OCI-LY7 (cell line): ENCODE data around the gene FAM13A.

Experiments
- EZH2phosphoT487 ChIP-seq: fragments of 200-600 bp; sonication (generic); IDR thresholded peaks from 2 replicates; pipeline ENCODE4 v1.6.1; 2018; ENCODE audit warnings: low read depth, borderline replicate concordance, mild to moderate bottlenecking, mixed run types, antibody characterized with exemption, low read length, moderate library complexity, mixed read lengths
- TF ChIP-seq, protein P1 (sequence below): fragments of 200-600 bp; sonication (generic); conservative IDR thresholded peaks from 2 replicates; pipeline ENCODE4 v1.5.1; 2014; ENCODE audit warnings: mild to moderate bottlenecking, antibody characterized with exemption, low read length, moderate library complexity, mixed read lengths

DNA sequence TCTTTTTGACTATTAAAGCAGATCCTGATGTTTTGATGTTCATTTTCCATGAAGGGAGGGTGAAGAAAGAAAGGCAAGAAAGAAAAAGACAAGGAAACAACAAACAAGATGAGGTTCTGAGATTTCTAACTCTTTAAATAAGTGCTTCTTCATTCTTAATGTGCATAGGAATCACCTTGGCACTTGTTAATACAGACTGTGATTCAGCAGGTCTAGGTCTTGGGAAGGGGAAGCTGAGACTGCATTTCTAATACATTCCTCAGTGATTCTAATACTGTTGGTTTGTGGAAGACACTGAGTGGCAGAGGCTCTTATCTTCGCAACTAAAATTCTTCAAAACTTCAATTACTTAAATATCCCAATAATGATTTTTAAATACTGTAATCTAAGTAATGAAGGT is 264.2 kb downstream of the FAM13A start:
- TF ChIP-seq, protein P1, sequence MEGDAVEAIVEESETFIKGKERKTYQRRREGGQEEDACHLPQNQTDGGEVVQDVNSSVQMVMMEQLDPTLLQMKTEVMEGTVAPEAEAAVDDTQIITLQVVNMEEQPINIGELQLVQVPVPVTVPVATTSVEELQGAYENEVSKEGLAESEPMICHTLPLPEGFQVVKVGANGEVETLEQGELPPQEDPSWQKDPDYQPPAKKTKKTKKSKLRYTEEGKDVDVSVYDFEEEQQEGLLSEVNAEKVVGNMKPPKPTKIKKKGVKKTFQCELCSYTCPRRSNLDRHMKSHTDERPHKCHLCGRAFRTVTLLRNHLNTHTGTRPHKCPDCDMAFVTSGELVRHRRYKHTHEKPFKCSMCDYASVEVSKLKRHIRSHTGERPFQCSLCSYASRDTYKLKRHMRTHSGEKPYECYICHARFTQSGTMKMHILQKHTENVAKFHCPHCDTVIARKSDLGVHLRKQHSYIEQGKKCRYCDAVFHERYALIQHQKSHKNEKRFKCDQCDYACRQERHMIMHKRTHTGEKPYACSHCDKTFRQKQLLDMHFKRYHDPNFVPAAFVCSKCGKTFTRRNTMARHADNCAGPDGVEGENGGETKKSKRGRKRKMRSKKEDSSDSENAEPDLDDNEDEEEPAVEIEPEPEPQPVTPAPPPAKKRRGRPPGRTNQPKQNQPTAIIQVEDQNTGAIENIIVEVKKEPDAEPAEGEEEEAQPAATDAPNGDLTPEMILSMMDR: no peak
- TF ChIP-seq EZH2phosphoT487: no peak
